GM12878 (cell line): ENCODE data around the gene VIT. TPM values are rescaled to one million over a fixed set of nuclear protein-coding genes. Genes with fewer than 3 reads are reported as not detected.

ENCODE experiments used
- ATAC-seq: fragments of 200-7000 bp; cut with Tn5 transposase; 3 replicates; pipeline ENCODE4 v1.9.1; 2020; ENCODE audit warnings: mild to moderate bottlenecking, moderate library complexity
- BruUV-seq: library from RNA; stranded (reverse); fragments of 400-500 nt; replicated peaks from 2 replicates; lab custom pipeline; 2021; lab: Mats Ljungman, UMichigan
- CTCF ChIA-PET: fragments of 300-600 bp; sonication (Branson Sonifier 250); formaldehyde crosslinking; extraction: SDS; loops from one replicate; lab custom pipeline; 2021; ENCODE audit warnings: inconsistent platforms; lab: Yijun Ruan, JAX
- POLR2A ChIA-PET: fragments of 350-600 bp; formaldehyde crosslinking; extraction: SDS; loops from one replicate; lab custom pipeline; 2021; ENCODE audit warnings: inconsistent platforms; lab: Charles Lee
- RAD21 ChIA-PET: fragments of 300-600 bp; sonication (Branson Sonifier 250); formaldehyde crosslinking; loops from one replicate; lab custom pipeline; 2023; ENCODE audit warnings: antibody characterized with exemption; ENCODE audit not compliant: unreplicated experiment; lab: Charles Lee
- SMC1A ChIA-PET: fragments of 300-600 bp; sonication (Branson Sonifier 250); formaldehyde crosslinking; loops from one replicate; lab custom pipeline; 2023; ENCODE audit not compliant: unreplicated experiment, uncharacterized antibody; lab: Charles Lee
- DNase-seq: peaks from one replicate; pipeline ENCODE4 v3.0.0-alpha.2; 2011; ENCODE audit warnings: low read depth, low spot score
- FAIRE-seq: peaks from 3 replicates; lab custom pipeline; 2011; peaks lifted over from hg19 to GRCh38; lab: Jason Lieb, UNC
- H2AFZ ChIP-seq: 2 replicates; pipeline ENCODE4 v1.6.0; 2011; ENCODE audit warnings: low read depth, low read length, control low read depth; ENCODE audit not compliant: control insufficient read depth
- H3K27ac ChIP-seq: 2 replicates; pipeline ENCODE4 v1.5.1; 2011; ENCODE audit warnings: control low read depth; ENCODE audit not compliant: control insufficient read depth, insufficient read depth
- H3K27me3 ChIP-seq, 2 experiments: replicated peaks in 1 of 2; 2 replicates each; pipeline versions ENCODE4 v1.6.0 to v1.6.1; 2011; ENCODE audit warnings: low read length in 1 of 2; ENCODE audit not compliant: control insufficient read depth in 2 of 2, insufficient read depth in 2 of 2
- H3K36me3 ChIP-seq, 2 experiments: 2 replicates each; pipeline ENCODE4 v1.5.1; 2011; ENCODE audit warnings: low read length in 1 of 2; ENCODE audit not compliant: control insufficient read depth in 2 of 2, insufficient read depth in 2 of 2
- H3K4me1 ChIP-seq: 2 replicates; pipeline ENCODE4 v1.6.1; 2011; ENCODE audit warnings: mild to moderate bottlenecking, low read length, moderate library complexity, mixed read lengths; ENCODE audit not compliant: control insufficient read depth, insufficient read depth
- H3K4me2 ChIP-seq: 2 replicates; pipeline ENCODE4 v1.6.0; 2011; ENCODE audit warnings: control low read depth; ENCODE audit not compliant: control insufficient read depth, insufficient read depth
- H3K4me3 ChIP-seq: fragments of 200-600 bp; sonication (generic); 2 replicates; pipeline ENCODE4 v1.5.1; 2016
- H3K79me2 ChIP-seq: 2 replicates; pipeline ENCODE4 v1.6.0; 2011; ENCODE audit warnings: low read length; ENCODE audit not compliant: control insufficient read depth, insufficient read depth
- H3K9ac ChIP-seq: 2 replicates; pipeline ENCODE4 v1.8.0; 2011; ENCODE audit warnings: low read length, control low read depth, mixed read lengths; ENCODE audit not compliant: control insufficient read depth, insufficient read depth
- H3K9me3 ChIP-seq: replicated peaks from 3 replicates; pipeline ENCODE4 v1.5.1; 2011; ENCODE audit warnings: mild to moderate bottlenecking, low read length; ENCODE audit not compliant: control insufficient read depth, insufficient read depth
- H4K20me1 ChIP-seq: 2 replicates; pipeline ENCODE4 v1.6.0; 2011; ENCODE audit not compliant: control insufficient read depth, insufficient read depth
- CBFB ChIP-seq: IDR thresholded peaks from 2 replicates; pipeline ENCODE4 v1.6.1; 2016; ENCODE audit warnings: antibody characterized with exemption, low read depth
- POLR2AphosphoS5 ChIP-seq: IDR thresholded peaks from 2 replicates; pipeline ENCODE4 v1.6.1; 2011; ENCODE audit warnings: mild to moderate bottlenecking, low read length, inconsistent platforms
- RB1 ChIP-seq: fragments of 450-650 bp; formaldehyde crosslinking; IDR thresholded peaks from 2 replicates; pipeline ENCODE4 v1.6.1; 2017; ENCODE audit warnings: mild to moderate bottlenecking, borderline replicate concordance
- SMAD5 ChIP-seq: IDR thresholded peaks from 2 replicates; pipeline ENCODE4 v1.6.1; 2016; ENCODE audit warnings: antibody characterized with exemption, low read depth
- SRF ChIP-seq, 2 experiments: IDR thresholded peaks; 2 replicates each; pipeline ENCODE4 v1.6.1; 2011; ENCODE audit warnings: low read depth in 2 of 2, low read length in 2 of 2, mild to moderate bottlenecking in 1 of 2, moderate library complexity in 1 of 2
- STAT1 ChIP-seq: fragments of 450-650 bp; conservative IDR thresholded peaks from 2 replicates; pipeline ENCODE4 v1.6.1; 2014; ENCODE audit warnings: antibody characterized with exemption, mild to moderate bottlenecking
- STAT3 ChIP-seq: IDR thresholded peaks from 2 replicates; pipeline ENCODE4 v1.6.1; 2011; ENCODE audit warnings: low read depth, low read length, improper control_type of control experiment
- SUPT20H ChIP-seq: IDR thresholded peaks from 2 replicates; pipeline ENCODE4 v1.6.1; 2011; ENCODE audit warnings: low read depth, mild to moderate bottlenecking, low read length, moderate library complexity, borderline replicate concordance; ENCODE audit not compliant: control insufficient read depth
- ZNF384 ChIP-seq: IDR thresholded peaks from 2 replicates; pipeline ENCODE4 v1.6.1; 2012; ENCODE audit warnings: low read depth, mild to moderate bottlenecking, low read length, improper control_type of control experiment, borderline replicate concordance
- ZZZ3 ChIP-seq: IDR thresholded peaks from 2 replicates; pipeline ENCODE4 v1.6.1; 2011; ENCODE audit warnings: low read depth; ENCODE audit not compliant: control insufficient read depth, insufficient read length
- WGBS: methylation state at CpG from one replicate; pipeline ENCODE4 v1.1.6; 2016; ENCODE audit warnings: low lambda C conversion rate; ENCODE audit not compliant: insufficient replicate concordance, insufficient coverage; ENCODE audit errors: missing lambda C conversion rate; 5-methylcytosine and 5-hydroxymethylcytosine counted together
- in situ Hi-C: fragments of 300-500 bp; cut with MboI; formaldehyde crosslinking; loops from 9 replicates; pipeline ENCODE4 v1.14.3; 2018; ENCODE audit warnings: mixed read lengths
- intact Hi-C: fragments of 100-400 bp; cut with micrococcal nuclease; formaldehyde crosslinking; loops from one replicate; pipeline ENCODE4 v1.14.2; 2022; ENCODE audit not compliant: unreplicated experiment
- polyA plus RNA-seq, 11 experiments: library from polyadenylated mRNA; depleted of rRNA in 4 of 11; unstranded in 6 of 11; stranded (reverse) in 5 of 11; fragments of >200 nt; fragmentation: Nextera tagmentation in 4 of 11; fragmentation: Illumina TruSeq in 1 of 11; extraction: Ambion mirVana in 4 of 11; extraction: Trizol in 1 of 11; gene quantifications; 1 replicate in 1 of 11; 2 replicates in 10 of 11; pipeline versions ENCODE4 v1.2.1 to v1.2.3, GENCODE V29; 2011 to 2016; ENCODE audit warnings: inconsistent platforms in 2 of 11, missing spikeins in 2 of 11, low read depth in 1 of 11
- total RNA-seq, 4 experiments: library from RNA; depleted of rRNA in 3 of 4; stranded (reverse); fragments of >200 nt in 3 of 4; fragmentation: Illumina TruSeq in 1 of 4; extraction: Trizol in 1 of 4; gene quantifications; 2 replicates each; pipeline versions ENCODE4 v1.2.1 to v1.2.3, GENCODE V29; 2013 to 2021
- TF ChIP-seq, protein P1 (sequence below): fragments of 450-650 bp; formaldehyde crosslinking; IDR thresholded peaks from 2 replicates; pipeline ENCODE4 v1.4.0; 2022; ENCODE audit warnings: mild to moderate bottlenecking, moderate library complexity
- TF ChIP-seq, protein P2 (sequence below): IDR thresholded peaks from 2 replicates; pipeline ENCODE4 v1.6.1; 2011; ENCODE audit warnings: low read depth, mild to moderate bottlenecking, low read length, moderate library complexity, borderline replicate concordance; ENCODE audit errors: extremely low read depth
- TF ChIP-seq, protein P3 (sequence below): fragments of 450-650 bp; IDR thresholded peaks from 2 replicates; pipeline ENCODE4 v1.6.1; 2017; ENCODE audit warnings: mild to moderate bottlenecking, moderate library complexity

Gene VIT
- total and polyA plus RNA-seq, 10 of the 15 experiments (the other 5 are each of a cell fraction or from before 2014, with no cell fraction given) = 0.05 to 0.14 TPM; not detected in 8

DNA sequence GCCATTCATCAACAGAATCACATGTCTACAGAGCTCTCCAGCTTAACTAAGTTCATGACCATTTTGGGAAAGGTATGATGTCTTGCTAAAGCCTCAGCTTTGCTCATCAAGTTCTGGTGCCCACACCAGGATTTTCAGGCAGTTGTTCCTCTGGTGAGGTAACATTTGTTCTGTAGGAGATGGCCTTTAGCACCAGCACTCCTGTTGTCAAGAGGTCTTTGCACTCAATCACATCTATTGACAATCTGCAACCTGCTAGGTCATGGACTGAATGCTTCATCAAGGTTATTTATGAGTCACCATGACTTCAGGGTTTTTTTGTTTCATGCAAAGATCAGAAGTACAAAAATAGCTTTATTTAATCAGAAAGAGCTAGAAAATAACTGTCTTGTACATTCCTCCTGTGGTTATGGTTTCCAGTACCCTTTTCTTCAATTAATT is 36.6 kb upstream of the VIT start (continued):
- TF ChIP-seq, protein P1, sequence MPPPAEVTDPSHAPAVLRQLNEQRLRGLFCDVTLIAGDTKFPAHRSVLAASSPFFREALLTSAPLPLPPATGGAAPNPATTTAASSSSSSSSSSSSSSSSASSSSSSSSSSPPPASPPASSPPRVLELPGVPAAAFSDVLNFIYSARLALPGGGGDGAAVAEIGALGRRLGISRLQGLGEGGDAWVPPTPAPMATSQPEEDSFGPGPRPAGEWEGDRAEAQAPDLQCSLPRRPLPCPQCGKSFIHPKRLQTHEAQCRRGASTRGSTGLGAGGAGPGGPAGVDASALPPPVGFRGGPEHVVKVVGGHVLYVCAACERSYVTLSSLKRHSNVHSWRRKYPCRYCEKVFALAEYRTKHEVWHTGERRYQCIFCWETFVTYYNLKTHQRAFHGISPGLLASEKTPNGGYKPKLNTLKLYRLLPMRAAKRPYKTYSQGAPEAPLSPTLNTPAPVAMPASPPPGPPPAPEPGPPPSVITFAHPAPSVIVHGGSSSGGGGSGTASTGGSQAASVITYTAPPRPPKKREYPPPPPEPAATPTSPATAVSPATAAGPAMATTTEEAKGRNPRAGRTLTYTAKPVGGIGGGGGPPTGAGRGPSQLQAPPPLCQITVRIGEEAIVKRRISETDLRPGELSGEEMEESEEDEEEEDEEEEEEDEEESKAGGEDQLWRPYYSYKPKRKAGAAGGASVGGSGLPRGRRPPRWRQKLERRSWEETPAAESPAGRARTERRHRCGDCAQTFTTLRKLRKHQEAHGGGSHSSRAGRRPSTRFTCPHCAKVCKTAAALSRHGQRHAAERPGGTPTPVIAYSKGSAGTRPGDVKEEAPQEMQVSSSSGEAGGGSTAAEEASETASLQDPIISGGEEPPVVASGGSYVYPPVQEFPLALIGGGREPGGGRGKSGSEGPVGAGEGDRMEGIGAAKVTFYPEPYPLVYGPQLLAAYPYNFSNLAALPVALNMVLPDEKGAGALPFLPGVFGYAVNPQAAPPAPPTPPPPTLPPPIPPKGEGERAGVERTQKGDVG (CRISPR knock-in tag) = no peak
- TF ChIP-seq, protein P2, sequence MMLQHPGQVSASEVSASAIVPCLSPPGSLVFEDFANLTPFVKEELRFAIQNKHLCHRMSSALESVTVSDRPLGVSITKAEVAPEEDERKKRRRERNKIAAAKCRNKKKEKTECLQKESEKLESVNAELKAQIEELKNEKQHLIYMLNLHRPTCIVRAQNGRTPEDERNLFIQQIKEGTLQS = no peak

DNA sequence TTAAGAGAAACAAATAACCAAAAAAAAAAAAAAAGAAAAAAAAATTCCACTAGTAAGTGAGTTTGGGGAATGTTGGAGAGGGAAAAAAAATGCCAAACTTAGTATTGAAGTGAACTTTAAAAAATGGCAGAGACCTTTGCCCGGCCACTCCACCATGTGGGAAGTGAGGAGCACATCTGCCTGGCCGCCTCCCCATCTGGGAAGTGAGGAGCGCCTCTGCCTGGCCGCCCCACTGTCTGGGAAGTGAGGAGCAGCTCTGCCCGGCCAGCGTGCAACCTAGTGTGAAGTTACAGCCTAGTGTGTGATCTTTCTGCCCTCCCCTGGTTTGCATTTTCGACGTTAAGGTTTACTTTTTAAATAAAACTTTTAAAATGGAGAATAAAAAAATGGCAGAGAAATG is 33.9 kb upstream of the VIT start:
- ChIA-PET RAD21 (interaction anchor here (1.0 kb wide), 1 partner anchor 310 kb away, joined by 3 read pairs; no protein-coding TSS in a partner anchor), CTCF (interaction anchor here (0.7 to 2.6 kb wide), 3 partner anchors 310 to 944 kb away, joined by 3 to 14 read pairs (median 7); no protein-coding TSS in a partner anchor), SMC1A (interaction anchor here (1.4 to 1.8 kb wide), 2 partner anchors 30 to 310 kb away, joined by 3 to 6 read pairs; no protein-coding TSS in a partner anchor), POLR2A (no interaction called here)
- ATAC-seq (no peak), FAIRE-seq (no peak), DNase-seq (no peak)
- WGBS = 30% methylated on average over 8 of the region's 8 CpGs
- in situ Hi-C loops = no loop called here
- intact Hi-C loops = loop anchor here (5.0 to 10.0 kb wide), 3 partner anchors 155 to 768 kb away; no protein-coding TSS in a partner anchor
- no peaks in the 10 kb centered on the region for H3K9me3 ChIP-seq
- H3K27me3 ChIP-seq = peaks cover 2 to 4% of the 10 kb centered on the region in 2 experiments; a peak in 2 of 4 replicates
- no peak overlapping the region for H3K4me3 ChIP-seq
- no peaks in the 10 kb centered on the region for H3K79me2 ChIP-seq
- H3K4me2 ChIP-seq = no peak overlapping the region
- H3K4me1 ChIP-seq = no peaks in the 10 kb centered on the region
- no TSS peak for BruUV-seq
- H3K27ac ChIP-seq = no peak overlapping the region
- no peak overlapping the region for H2AFZ ChIP-seq
- TF ChIP-seq ZNF384 = no peak
- no peak for TF ChIP-seq CBFB
- TF ChIP-seq STAT3 = no peak
- no peak for TF ChIP-seq SMAD5
- no peak for TF ChIP-seq SRF (IDR thresholded peaks at IDR 0.05; ENCODE audit: low read depth in 2 of 2, low read length in 2 of 2)
- TF ChIP-seq, protein P3, sequence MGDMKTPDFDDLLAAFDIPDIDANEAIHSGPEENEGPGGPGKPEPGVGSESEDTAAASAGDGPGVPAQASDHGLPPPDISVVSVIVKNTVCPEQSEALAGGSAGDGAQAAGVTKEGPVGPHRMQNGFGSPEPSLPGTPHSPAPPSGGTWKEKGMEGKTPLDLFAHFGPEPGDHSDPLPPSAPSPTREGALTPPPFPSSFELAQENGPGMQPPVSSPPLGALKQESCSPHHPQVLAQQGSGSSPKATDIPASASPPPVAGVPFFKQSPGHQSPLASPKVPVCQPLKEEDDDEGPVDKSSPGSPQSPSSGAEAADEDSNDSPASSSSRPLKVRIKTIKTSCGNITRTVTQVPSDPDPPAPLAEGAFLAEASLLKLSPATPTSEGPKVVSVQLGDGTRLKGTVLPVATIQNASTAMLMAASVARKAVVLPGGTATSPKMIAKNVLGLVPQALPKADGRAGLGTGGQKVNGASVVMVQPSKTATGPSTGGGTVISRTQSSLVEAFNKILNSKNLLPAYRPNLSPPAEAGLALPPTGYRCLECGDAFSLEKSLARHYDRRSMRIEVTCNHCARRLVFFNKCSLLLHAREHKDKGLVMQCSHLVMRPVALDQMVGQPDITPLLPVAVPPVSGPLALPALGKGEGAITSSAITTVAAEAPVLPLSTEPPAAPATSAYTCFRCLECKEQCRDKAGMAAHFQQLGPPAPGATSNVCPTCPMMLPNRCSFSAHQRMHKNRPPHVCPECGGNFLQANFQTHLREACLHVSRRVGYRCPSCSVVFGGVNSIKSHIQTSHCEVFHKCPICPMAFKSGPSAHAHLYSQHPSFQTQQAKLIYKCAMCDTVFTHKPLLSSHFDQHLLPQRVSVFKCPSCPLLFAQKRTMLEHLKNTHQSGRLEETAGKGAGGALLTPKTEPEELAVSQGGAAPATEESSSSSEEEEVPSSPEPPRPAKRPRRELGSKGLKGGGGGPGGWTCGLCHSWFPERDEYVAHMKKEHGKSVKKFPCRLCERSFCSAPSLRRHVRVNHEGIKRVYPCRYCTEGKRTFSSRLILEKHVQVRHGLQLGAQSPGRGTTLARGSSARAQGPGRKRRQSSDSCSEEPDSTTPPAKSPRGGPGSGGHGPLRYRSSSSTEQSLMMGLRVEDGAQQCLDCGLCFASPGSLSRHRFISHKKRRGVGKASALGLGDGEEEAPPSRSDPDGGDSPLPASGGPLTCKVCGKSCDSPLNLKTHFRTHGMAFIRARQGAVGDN = no peak
- TF ChIP-seq SUPT20H = no peak
- no peak for TF ChIP-seq ZZZ3
- TF ChIP-seq POLR2AphosphoS5 = no peak
- no peak for TF ChIP-seq STAT1
- TF ChIP-seq RB1 = no peak
- TF ChIP-seq, protein P2 = no peak
- no peak overlapping the region for H3K9ac ChIP-seq
- H4K20me1 ChIP-seq = no peaks in the 10 kb centered on the region
- no peaks in the 10 kb centered on the region for H3K36me3 ChIP-seq
